Effector memory CD8-positive, alpha-beta T cell (primary cell): ENCODE measurements around the gene CDX1.

Experiments
- ATAC-seq: fragments of 150-1000 bp; cut with Tn5 transposase; replicated peaks from 2 replicates; pipeline ENCODE4 v1.10.0; 2021; ENCODE audit warnings: mild to moderate bottlenecking, moderate library complexity
- DNase-seq, 3 experiments: peaks; one replicate each; pipeline ENCODE4 v3.0.0; 2021
- H3K27ac Mint-ChIP-seq, 2 donors: one replicate each; pipeline ENCODE4 v1.8.0; 2022; ENCODE audit warnings: mild to moderate bottlenecking in 2 of 2, mixed read lengths in 2 of 2, moderate library complexity in 2 of 2
- H3K27me3 Mint-ChIP-seq, 2 donors: one replicate each; pipeline ENCODE4 v1.8.0; 2022; ENCODE audit warnings: mixed read lengths in 2 of 2
- H3K36me3 Mint-ChIP-seq: one replicate; pipeline ENCODE4 v1.8.0; 2022; ENCODE audit warnings: mild to moderate bottlenecking, moderate library complexity, mixed read lengths; ENCODE audit not compliant: insufficient read depth
- H3K4me1 Mint-ChIP-seq, 2 donors: one replicate each; pipeline ENCODE4 v1.8.0; 2022; ENCODE audit warnings: low read depth in 2 of 2, mixed read lengths in 2 of 2
- H3K4me3 Mint-ChIP-seq, 2 donors: one replicate each; pipeline ENCODE4 v1.8.0; 2022; ENCODE audit warnings: mild to moderate bottlenecking in 2 of 2, mixed read lengths in 2 of 2, moderate library complexity in 2 of 2
- H3K9me3 Mint-ChIP-seq, 2 donors: one replicate each; pipeline ENCODE4 v1.8.0; 2022; ENCODE audit warnings: mixed read lengths in 2 of 2

CDX1 gene

DNA sequence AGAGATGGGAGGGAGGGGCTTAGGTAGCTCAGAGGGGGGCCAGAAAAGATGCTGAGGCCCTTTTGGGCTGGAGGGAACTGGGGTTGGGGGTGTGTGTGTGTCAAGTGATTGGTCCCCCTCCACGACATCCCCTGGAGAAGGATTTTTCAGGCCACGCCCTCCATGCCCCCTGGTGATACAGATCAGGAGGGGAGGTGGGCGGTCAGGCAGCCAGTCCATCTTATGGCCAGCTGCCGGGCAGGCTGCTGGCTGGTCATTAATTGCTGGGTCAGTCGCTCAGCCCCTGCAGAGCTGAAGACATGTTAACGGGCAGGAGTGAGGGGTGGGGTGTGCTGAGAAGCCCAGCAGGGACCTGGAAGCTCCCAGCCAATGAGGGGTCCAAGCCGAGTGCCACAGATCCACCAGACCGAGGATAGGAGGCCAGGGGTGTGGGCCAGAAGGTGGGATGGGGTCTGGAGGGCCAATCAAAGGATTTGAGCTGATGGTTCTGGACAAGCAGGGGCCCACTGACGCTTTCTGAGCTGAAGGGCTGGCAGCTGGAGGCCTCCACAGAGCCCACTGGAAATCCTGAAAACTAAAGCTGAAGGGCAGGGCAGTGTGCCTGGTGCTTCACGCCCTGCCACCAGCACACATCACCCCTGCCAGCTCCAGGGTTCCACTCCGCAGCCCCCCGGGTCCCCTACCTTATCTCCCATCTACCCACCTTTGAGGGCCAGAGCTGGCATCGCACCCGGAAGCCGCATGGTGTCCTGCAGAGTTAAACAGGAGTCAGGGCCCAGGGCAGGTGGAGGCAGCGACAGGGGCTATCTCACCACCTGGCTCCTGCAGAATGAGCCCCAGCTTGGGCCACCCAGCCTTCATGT, 30.0 kb upstream of the CDX1 start:
- Mint-ChIP-seq H3K9me3 (no peaks in the 10 kb centered on the region), H3K4me3 (no peak overlapping the region), H3K27ac (no peak overlapping the region), H3K36me3 (no peaks in the 10 kb centered on the region), H3K4me1 (no peaks in the 10 kb centered on the region), H3K27me3 (peaks cover 0 to 35% of the 10 kb centered on the region in 2 donors)
- DNase-seq (no peak), ATAC-seq (no peak)

DNA sequence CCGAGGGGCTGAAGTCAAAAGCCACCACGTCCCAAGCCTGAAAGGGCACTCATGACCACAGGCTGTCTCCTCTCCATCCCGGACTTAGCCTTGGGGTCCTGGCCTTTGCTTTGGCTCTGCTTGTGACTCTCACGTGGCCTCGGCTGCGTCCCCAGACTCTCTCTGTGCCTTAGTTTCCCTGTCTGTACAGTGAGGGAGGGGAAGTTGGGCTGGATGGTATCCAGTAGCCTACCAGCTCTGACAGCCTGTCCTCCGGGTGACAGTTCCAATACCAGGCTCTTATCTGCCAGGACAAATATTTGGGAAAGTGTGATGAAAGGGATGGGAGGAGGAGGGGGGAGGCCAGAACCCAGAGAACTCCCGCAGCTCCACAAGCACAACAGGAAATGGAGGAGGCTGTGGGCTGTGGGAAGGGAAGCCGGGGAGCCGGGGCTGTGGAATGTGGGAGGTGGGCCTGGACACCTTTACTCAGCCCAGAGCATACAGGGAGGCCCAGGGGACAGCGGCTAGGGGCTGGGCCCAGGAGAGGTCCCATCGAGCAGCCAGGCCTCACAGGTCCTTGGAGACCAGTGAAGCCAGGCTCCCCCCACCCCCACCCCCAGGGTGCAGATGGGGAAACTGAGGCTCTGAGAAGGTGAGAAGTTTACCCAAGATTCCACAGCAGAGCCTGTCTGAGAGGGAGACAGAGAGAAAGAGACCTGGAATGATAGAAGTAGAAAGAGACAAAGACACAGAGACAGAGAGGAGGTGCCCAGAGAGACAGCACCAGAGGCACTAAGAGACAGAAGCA, 29.2 kb upstream of the CDX1 start:
- Mint-ChIP-seq H3K27me3 (peaks cover 0 to 35% of the 10 kb centered on the region in 2 donors), H3K9me3 (no peaks in the 10 kb centered on the region), H3K4me1 (no peaks in the 10 kb centered on the region), H3K36me3 (no peaks in the 10 kb centered on the region), H3K27ac (no peak overlapping the region), H3K4me3 (no peak overlapping the region)
- DNase-seq: no peak
- ATAC-seq: no peak

DNA sequence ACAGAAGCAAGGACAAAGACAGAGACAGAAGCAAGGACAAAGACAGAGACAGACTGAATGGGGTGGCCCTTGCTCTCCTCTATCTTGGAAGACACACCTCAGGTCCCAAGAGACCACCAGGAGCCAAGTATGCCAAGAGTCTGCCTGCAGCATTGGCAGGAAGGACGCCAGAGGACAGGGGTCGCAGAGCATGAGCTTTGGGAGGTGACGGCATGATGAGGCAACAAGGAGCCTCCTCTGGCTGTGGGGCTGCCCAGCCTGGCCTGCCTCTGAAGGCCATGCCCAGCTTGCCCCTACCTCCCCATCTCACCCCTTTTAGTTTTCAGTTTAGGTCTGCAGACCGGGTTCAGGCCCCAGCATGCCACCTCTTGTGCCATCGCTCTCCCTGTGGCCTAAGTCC, 28.6 kb upstream of the CDX1 start:
- Mint-ChIP-seq H3K36me3 (no peaks in the 10 kb centered on the region), H3K27ac (no peak overlapping the region), H3K27me3 (peaks cover 0 to 31% of the 10 kb centered on the region in 2 donors), H3K9me3 (no peaks in the 10 kb centered on the region), H3K4me1 (no peaks in the 10 kb centered on the region), H3K4me3 (no peak overlapping the region)
- no peak for DNase-seq
- ATAC-seq: no peak

DNA sequence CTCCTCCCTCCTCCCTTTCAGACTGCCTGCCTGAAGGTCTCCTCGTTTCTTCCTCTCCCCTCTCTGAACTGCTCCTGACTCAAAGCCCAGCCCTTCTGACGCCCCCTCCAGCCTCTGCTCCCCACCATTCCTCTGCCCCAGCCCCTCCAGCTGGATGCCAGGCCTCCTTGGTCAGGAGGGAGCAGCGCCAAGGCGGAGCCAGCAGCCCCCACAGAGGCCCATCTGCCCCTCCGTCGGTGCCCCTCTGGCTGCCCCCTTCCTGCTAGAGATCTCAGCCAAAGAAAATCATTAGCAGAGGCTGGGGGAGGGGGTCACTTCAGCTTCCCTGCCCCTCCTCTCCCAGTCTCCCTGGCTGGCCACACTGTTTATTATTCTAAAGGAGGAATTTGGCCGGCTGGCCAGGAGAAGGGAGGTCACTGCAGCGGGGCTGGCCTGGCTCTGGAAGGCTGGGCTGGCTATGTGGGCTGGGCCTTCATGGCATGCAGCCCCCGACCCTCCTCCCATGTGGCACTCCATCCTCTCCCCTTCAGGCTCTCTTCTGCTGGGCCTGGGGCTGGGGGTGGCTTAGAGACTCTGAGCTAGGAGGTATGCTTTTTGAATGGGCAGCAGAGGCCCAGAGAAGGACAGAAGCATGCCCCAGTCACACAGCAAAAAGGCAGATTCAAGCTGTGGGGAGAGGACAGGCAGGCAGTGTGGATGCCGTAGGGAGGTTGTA, 27.9 kb upstream of the CDX1 start:
- H3K4me1 Mint-ChIP-seq: no peaks in the 10 kb centered on the region
- no peaks in the 10 kb centered on the region for H3K36me3 Mint-ChIP-seq
- ATAC-seq: no peak
- H3K27ac Mint-ChIP-seq: no peak overlapping the region
- no peak overlapping the region for H3K4me3 Mint-ChIP-seq
- H3K27me3 Mint-ChIP-seq: peaks cover 0 to 24% of the 10 kb centered on the region in 2 donors
- DNase-seq: no peak
- no peaks in the 10 kb centered on the region for H3K9me3 Mint-ChIP-seq

DNA sequence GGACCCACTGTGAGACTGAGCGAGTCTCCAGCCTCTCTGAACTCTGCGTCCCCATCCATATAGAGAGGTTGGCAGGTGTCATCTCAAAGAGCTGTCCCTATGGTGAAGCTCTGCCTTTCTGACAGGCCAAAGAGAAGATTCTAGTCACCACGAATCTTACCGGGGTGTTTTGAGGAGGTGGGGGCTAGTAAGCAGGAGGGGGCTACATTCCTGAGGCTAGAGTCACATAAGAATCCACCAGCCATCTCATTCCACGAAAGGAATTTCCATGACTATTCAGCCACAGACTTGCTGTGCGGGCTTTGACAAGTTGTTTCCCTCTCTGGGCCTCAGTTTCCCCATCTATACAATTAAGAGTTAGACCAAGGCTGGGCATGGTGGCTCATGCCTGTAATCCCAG, 27.2 kb upstream of the CDX1 start:
- Mint-ChIP-seq H3K4me3 (no peak overlapping the region), H3K36me3 (no peaks in the 10 kb centered on the region), H3K9me3 (no peaks in the 10 kb centered on the region), H3K27me3 (peaks cover 0 to 24% of the 10 kb centered on the region in 2 donors), H3K27ac (no peak overlapping the region), H3K4me1 (no peaks in the 10 kb centered on the region)
- DNase-seq (no peak), ATAC-seq (no peak)

DNA sequence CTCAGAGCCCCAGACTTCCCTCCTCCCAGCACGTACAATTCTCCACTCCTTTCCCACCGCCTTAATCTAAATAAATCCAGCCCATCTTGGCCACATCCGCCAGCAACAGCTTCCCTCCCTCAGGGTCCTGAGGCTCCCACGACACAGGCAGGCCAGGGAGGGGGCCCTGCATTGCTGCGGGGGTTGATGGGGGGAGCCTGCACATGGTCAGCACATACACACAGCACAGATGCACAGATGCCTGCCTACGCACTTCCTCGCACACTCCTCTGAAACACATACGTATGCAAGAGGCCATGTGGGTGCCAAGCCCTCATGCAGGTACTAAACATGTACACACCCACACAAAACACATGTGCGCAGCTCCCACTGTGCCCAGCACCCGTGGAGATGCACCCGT, 25.7 kb upstream of the CDX1 start:
- Mint-ChIP-seq H3K4me3 (no peak overlapping the region), H3K9me3 (no peaks in the 10 kb centered on the region), H3K4me1 (no peaks in the 10 kb centered on the region), H3K27me3 (peaks cover 0 to 12% of the 10 kb centered on the region in 2 donors), H3K27ac (peak overlapping the region in 1 of 2 donors; percentile 35), H3K36me3 (no peaks in the 10 kb centered on the region)
- DNase-seq: no peak
- no peak for ATAC-seq

DNA sequence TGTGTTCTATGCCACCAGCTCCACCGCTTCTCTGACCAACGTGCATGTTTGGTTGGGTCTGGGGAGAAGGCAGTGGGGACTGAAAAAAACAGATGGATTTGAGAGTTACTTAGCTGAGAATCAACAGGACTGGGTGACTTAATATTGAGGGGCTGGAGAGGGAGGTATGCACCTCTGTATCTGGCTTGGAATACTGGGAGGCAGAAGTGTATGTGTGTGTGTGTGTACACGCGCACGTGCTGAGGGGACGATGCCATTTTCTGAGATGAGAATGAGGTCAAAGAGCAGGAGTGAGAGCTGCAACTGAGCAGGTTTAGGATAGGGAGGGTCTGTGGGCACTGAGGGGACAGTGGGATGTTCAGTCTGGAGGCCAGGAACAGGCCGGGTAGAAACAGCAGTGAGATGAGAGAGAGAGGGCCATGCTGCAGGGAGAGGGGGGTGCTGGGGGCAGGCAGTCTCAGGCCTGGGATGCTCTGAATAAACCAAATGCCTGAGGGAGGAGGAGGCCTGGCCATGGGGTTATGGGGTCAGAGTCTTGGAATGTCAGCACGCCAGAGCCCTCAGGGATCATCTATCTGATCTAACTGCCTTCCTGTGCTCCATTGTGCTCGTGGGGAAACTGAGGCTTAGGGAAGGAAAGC, 24.9 kb upstream of the CDX1 start:
- no peaks in the 10 kb centered on the region for H3K36me3 Mint-ChIP-seq
- no peaks in the 10 kb centered on the region for H3K4me1 Mint-ChIP-seq
- H3K27me3 Mint-ChIP-seq: peaks cover 0 to 21% of the 10 kb centered on the region in 2 donors
- H3K27ac Mint-ChIP-seq: no peak overlapping the region
- ATAC-seq: no peak
- DNase-seq: no peak
- no peak overlapping the region for H3K4me3 Mint-ChIP-seq
- no peaks in the 10 kb centered on the region for H3K9me3 Mint-ChIP-seq

DNA sequence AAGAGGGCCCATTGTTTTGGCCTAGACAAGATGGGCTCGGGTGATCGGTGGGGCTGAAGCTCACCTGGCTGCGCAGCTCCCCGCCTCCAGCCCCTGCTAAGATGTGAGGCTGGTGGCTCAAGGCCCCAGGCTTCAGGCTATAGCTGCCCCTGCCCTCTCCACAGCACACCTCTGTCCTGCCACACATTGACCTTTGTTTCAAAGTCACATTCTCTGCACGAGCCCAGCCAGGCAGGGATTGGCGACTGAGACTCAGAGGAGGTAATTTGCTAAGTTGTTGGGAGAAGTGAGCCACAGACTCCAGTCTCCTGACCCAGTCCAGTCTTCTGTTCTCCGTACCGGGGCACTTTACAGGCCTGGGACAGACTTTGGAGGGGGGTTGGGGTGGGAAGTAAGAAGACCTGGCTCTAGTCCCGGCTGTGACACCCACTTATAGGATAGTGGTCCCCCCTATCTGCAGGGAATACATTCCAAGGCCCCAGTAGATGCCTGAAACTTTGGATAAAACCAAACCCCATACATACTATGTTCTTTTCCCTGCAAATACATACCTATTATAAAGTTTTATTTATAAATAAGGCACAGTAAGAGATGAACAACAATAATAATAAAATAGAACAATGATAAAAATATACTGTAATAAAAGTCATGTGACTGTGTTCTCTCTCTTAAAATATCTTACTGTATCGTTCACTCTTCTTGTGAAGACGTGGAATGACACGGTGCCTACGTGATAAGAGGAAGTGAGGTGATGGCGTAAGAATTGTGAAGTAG, 24.2 kb upstream of the CDX1 start:
- H3K4me1 Mint-ChIP-seq: no peaks in the 10 kb centered on the region
- H3K4me3 Mint-ChIP-seq: no peak overlapping the region
- H3K9me3 Mint-ChIP-seq: no peaks in the 10 kb centered on the region
- H3K27ac Mint-ChIP-seq: no peak overlapping the region
- DNase-seq (no peak), ATAC-seq (no peak)
- H3K36me3 Mint-ChIP-seq: no peaks in the 10 kb centered on the region
- H3K27me3 Mint-ChIP-seq: peaks cover 0 to 22% of the 10 kb centered on the region in 2 donors

DNA sequence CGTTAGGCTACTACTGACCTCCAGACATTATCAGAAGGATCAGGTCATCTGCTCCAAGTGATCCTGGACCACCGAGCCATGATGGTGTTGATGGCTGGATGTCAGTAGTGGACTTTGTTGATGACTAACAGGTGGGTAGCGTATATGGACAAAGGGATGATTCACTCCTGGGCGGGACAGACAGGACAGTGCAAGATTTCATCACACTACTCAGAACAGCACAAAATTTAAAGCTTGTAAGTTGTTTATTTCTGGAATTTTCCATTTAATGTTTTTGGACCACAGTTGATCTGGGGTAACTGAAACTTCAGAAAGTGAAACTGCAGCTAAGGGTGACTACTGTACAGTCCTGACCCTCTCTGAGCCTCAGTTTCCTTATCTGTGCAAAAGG, 23.6 kb upstream of the CDX1 start:
- ATAC-seq (no peak), DNase-seq (no peak)
- H3K4me3 Mint-ChIP-seq: no peak overlapping the region
- no peaks in the 10 kb centered on the region for H3K4me1 Mint-ChIP-seq
- no peaks in the 10 kb centered on the region for H3K36me3 Mint-ChIP-seq
- no peak overlapping the region for H3K27ac Mint-ChIP-seq
- no peaks in the 10 kb centered on the region for H3K9me3 Mint-ChIP-seq
- H3K27me3 Mint-ChIP-seq: peaks cover 0 to 25% of the 10 kb centered on the region in 2 donors

DNA sequence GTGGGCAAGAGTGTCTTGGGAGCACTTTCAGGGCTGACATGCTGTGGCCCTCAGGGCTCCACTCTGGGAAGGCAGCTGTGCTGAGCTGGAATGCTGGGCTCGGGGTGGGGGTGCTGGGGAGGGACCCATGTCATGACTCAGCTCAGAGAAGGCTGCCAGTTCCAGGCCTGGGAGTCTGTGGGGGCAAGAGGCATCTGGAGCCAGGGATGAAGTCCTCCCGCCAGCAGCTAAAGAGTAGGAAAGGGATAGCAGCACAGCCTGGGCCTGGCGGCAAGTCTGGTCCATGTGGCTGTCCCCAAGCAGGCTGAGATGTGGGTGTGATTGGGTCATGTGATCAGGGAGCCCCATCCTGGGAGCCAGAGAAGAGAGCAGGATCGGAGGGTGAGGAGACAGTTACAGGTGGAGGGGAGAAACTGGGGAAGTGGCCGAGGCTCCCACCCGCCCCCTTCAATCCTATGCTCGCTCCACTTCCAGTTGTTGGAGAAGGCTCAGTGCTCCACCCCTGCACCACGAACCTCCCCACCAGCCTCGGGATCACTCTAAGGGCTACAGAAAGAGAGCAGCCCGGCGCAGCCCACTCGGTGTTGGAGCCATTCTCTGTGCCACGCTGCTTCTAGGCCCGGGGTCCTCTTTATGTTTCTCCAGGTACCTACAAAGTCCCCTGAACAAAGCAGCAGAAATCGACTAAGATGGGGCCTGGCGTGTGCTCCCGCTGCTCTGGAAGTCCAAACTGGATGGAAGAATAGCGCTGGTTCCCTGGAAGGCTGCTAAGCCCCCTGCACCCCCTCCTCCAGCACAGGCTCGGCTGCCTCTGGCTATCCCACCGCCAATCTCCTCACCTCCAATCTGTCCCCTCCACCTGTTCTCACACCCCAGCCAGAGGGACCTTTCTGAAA, 23.0 kb upstream of the CDX1 start:
- peak overlapping the region; percentile 12 to 65 for H3K27ac Mint-ChIP-seq
- H3K27me3 Mint-ChIP-seq: peaks cover 0 to 27% of the 10 kb centered on the region in 2 donors
- no peaks in the 10 kb centered on the region for H3K9me3 Mint-ChIP-seq
- H3K36me3 Mint-ChIP-seq: no peaks in the 10 kb centered on the region
- no peak overlapping the region for H3K4me3 Mint-ChIP-seq
- peaks cover 0 to under 1% of the 10 kb centered on the region in 2 donors for H3K4me1 Mint-ChIP-seq
- DNase-seq (no peak), ATAC-seq (no peak)

DNA sequence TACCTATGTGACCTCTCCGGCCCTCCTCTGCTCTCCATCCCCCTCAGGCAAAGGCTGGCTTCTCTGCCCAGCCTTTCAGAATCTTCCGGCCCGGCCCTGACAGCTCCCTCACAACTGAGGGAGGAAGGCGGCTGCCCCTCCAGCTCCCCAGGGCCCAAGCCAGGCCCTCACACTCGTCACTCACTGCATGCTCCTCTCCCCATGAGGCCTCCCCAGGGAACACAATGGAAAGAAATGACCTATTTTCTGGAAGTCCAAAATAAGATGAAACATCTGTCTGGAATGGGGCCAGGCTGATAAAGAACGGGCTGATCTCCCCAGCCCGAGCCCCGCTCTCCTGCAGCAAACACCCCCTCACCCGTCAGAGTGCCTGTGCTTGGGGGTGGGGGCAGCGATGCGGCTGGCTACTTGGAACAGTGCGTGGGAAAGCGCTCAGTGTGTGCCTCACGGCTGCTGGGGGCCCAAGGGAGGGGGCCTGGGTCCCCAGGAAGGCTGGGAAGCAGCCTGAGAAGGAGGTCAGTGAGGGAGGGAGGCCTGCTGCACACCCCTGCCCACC, 22.3 kb upstream of the CDX1 start:
- Mint-ChIP-seq H3K4me3 (no peak overlapping the region), H3K27me3 (peaks cover 0 to 25% of the 10 kb centered on the region in 2 donors), H3K36me3 (no peaks in the 10 kb centered on the region), H3K27ac (peak overlapping the region; percentile 12 to 65), H3K4me1 (peaks cover under 1 to 4% of the 10 kb centered on the region in 2 donors), H3K9me3 (no peaks in the 10 kb centered on the region)
- ATAC-seq (no peak), DNase-seq (no peak)

DNA sequence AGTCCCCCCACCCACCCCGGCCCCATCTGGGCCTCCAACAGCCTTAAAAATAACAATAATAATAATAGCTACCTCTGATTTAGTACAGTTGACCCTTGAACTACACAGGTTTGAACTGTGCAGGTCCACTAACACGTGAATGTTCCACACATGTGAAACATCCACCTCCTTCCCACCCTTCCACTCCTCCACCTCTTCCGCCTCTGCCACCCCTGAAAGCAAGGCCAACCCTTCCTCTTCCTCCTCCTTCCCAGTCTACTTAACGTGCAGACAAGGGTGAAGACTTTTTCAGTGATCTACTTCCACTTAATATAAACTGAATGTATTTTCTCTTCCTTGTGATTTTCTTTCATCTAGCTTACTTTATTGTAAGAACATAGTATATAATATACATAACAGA, 21.7 kb upstream of the CDX1 start:
- ATAC-seq (no peak), DNase-seq (no peak)
- Mint-ChIP-seq H3K4me3 (no peak overlapping the region), H3K27me3 (peaks cover 0 to 25% of the 10 kb centered on the region in 2 donors), H3K36me3 (no peaks in the 10 kb centered on the region), H3K27ac (no peak overlapping the region), H3K9me3 (no peaks in the 10 kb centered on the region), H3K4me1 (peaks cover 4 to 8% of the 10 kb centered on the region in 2 donors)
